ENCODE results near the gene LUC7L2. TPM values are rescaled to one million over a fixed set of nuclear protein-coding genes. Genes with fewer than 3 reads are reported as not detected.

LUC7L2 gene
- total RNA-seq, 1 donor from 2014 or later: 111 TPM

DNA sequence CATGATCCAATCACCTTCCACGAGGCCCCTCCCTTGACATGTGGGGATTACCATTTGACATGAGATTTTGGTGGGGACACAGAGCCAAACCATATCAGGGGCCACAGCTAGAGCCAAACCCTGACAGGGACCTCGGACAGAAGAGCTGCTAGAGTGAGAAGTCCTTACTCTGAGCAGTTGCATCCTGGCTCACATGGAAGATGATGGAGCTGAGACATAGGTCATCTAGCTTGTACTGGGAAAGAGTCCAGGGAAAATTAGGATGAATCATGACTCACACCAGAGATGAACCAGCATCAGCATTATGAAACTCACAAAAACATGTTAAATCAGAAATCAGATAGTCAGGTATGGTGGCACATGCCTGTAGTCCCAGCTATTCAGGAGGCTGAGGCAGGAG, 31.3 kb upstream of the LUC7L2 start:
- Mint-ChIP-seq H3K27me3 (ENCODE audit: insufficient read depth, low read depth) (peaks cover 7% of the 10 kb centered on the region), H3K4me3 (no peak overlapping the region), H3K4me1 (no peaks in the 10 kb centered on the region), H3K36me3 (no peaks in the 10 kb centered on the region), H3K27ac (no peak overlapping the region), H3K9me3 (no peaks in the 10 kb centered on the region)
- no peak for DNase-seq (ENCODE audit: low spot score)
- Histone ChIP-seq H3K79me2 (ENCODE audit: low read depth) (no peaks in the 10 kb centered on the region), H3K27ac (no peak overlapping the region), H3K9me3 (ENCODE audit: low read depth) (no peaks in the 10 kb centered on the region), H4K20me1 (ENCODE audit: low read depth) (no peaks in the 10 kb centered on the region), H2AFZ (replicated peaks) (no peak overlapping the region), H3K36me3 (no peaks in the 10 kb centered on the region), H3K27me3 (no peaks in the 10 kb centered on the region), H3K4me1 (no peaks in the 10 kb centered on the region), H3F3A (ENCODE audit: low read depth) (no peaks in the 10 kb centered on the region), H3K4me2 (no peak overlapping the region), H3K4me3 (no peak overlapping the region), H3K9ac (no peak overlapping the region)
- TF ChIP-seq, protein P1, sequence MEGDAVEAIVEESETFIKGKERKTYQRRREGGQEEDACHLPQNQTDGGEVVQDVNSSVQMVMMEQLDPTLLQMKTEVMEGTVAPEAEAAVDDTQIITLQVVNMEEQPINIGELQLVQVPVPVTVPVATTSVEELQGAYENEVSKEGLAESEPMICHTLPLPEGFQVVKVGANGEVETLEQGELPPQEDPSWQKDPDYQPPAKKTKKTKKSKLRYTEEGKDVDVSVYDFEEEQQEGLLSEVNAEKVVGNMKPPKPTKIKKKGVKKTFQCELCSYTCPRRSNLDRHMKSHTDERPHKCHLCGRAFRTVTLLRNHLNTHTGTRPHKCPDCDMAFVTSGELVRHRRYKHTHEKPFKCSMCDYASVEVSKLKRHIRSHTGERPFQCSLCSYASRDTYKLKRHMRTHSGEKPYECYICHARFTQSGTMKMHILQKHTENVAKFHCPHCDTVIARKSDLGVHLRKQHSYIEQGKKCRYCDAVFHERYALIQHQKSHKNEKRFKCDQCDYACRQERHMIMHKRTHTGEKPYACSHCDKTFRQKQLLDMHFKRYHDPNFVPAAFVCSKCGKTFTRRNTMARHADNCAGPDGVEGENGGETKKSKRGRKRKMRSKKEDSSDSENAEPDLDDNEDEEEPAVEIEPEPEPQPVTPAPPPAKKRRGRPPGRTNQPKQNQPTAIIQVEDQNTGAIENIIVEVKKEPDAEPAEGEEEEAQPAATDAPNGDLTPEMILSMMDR (IDR thresholded peaks at IDR 0.05): no peak
- no peak for TF ChIP-seq EZH2phosphoT487 (IDR thresholded peaks at IDR 0.05)
- TF ChIP-seq EZH2 (IDR thresholded peaks at IDR 0.05): no peak

DNA sequence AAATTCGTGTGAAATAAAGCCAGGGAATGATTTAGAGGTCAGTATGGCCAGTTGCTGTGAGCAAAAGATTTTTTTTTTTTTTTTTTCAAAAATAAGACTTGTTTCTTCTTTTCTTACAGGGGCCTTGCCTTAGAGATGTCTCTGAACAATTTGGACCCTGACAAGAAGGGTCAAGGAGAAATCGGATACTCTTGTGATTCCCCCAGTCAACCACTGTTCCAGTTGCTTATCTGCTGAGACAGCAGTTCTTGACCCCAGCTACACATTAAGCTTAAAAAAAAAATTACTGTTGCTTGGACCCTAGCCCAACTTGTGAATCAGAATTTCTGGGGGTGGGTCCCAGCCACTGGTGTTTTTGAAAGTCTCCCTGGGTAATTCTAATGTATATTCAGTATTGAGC, 30.6 kb upstream of the LUC7L2 start:
- Histone ChIP-seq H3F3A (ENCODE audit: low read depth) (no peaks in the 10 kb centered on the region), H4K20me1 (ENCODE audit: low read depth) (no peaks in the 10 kb centered on the region), H3K4me2 (no peak overlapping the region), H3K27ac (no peak overlapping the region), H2AFZ (replicated peaks) (no peak overlapping the region), H3K36me3 (no peaks in the 10 kb centered on the region), H3K9ac (no peak overlapping the region), H3K9me3 (ENCODE audit: low read depth) (no peaks in the 10 kb centered on the region), H3K4me1 (no peaks in the 10 kb centered on the region), H3K4me3 (no peak overlapping the region), H3K27me3 (no peaks in the 10 kb centered on the region), H3K79me2 (ENCODE audit: low read depth) (no peaks in the 10 kb centered on the region)
- Mint-ChIP-seq H3K27me3 (ENCODE audit: insufficient read depth, low read depth) (peaks cover 7% of the 10 kb centered on the region), H3K36me3 (no peaks in the 10 kb centered on the region), H3K4me3 (no peak overlapping the region), H3K4me1 (no peaks in the 10 kb centered on the region), H3K27ac (no peak overlapping the region), H3K9me3 (no peaks in the 10 kb centered on the region)
- no peak for DNase-seq (ENCODE audit: low spot score)
- TF ChIP-seq EZH2 (IDR thresholded peaks at IDR 0.05) (no peak), EZH2phosphoT487 (IDR thresholded peaks at IDR 0.05) (no peak)
- TF ChIP-seq, protein P1 (IDR thresholded peaks at IDR 0.05): no peak

DNA sequence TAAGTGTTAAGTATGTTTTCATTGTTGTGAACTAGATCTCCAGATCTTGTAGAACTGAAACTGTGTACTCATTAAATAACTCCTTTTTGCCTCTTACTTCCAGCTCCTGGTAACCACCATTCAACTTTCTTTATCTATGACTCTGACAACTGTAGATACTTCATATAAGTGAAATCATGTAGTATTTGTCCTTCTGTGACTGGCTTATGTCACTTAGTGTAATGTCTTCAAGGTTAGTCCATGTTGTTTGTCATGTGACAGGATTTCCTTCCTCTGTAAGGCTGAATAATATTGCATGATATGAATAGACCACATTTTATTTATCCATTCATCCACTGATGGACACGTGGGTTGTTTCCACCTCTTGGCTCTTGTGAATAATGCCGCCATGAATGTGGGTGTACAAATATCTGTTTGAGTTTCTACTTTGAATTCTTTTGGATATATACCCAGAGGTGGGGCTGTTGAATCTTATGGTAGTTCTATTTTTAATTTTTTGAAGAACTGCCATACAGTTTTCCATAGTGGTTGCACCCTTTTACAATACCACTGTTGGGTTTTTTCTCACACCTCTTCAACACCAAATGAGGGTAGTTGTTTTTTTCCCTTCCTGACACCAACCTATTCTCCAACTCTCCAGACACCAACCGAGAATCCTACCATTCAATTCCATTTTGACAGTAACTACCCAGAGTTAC, 29.2 kb upstream of the LUC7L2 start:
- TF ChIP-seq EZH2 (IDR thresholded peaks at IDR 0.05): no peak
- TF ChIP-seq, protein P1 (IDR thresholded peaks at IDR 0.05): no peak
- Histone ChIP-seq H3K9ac (no peak overlapping the region), H3F3A (ENCODE audit: low read depth) (no peaks in the 10 kb centered on the region), H3K9me3 (ENCODE audit: low read depth) (no peaks in the 10 kb centered on the region), H3K27ac (no peak overlapping the region), H3K4me2 (no peak overlapping the region), H3K36me3 (no peaks in the 10 kb centered on the region), H3K79me2 (ENCODE audit: low read depth) (no peaks in the 10 kb centered on the region), H2AFZ (replicated peaks) (no peak overlapping the region), H4K20me1 (ENCODE audit: low read depth) (no peaks in the 10 kb centered on the region), H3K4me1 (no peaks in the 10 kb centered on the region), H3K27me3 (no peaks in the 10 kb centered on the region), H3K4me3 (no peak overlapping the region)
- Mint-ChIP-seq H3K9me3 (no peaks in the 10 kb centered on the region), H3K27ac (no peak overlapping the region), H3K36me3 (no peaks in the 10 kb centered on the region), H3K27me3 (ENCODE audit: insufficient read depth, low read depth) (peaks cover 7% of the 10 kb centered on the region), H3K4me3 (no peak overlapping the region), H3K4me1 (no peaks in the 10 kb centered on the region)
- DNase-seq (ENCODE audit: low spot score): no peak

Data from neural progenitor cell (in vitro differentiated cells).